ENCODE results near the gene RND3. TPM values are rescaled to one million over a fixed set of nuclear protein-coding genes. Genes with fewer than 3 reads are reported as not detected.

Gene RND3
- total and polyA plus RNA-seq, 9 of the 15 experiments (the other 6 are each of a cell fraction or from before 2014, with no cell fraction given) = 0.22 to 0.64 (median 0.29) TPM; not detected in 4

GRCh38 chr2:150466741-150467620 is 20.5 kb downstream of the RND3 start:
- Histone ChIP-seq H3K4me3 (no peak overlapping the region), H3K9me1 (ENCODE audit: control insufficient read depth, insufficient read depth, low read length) (no peaks in the 10 kb centered on the region), H3K79me2 (ENCODE audit: control insufficient read depth, insufficient read depth, low read length) (no peaks in the 10 kb centered on the region), H3K4me1 (replicated peaks in 1 of 2; ENCODE audit: control insufficient read depth in 2 of 2, insufficient read depth in 2 of 2, low read length in 2 of 2) (no peaks in the 10 kb centered on the region), H3K9ac (ENCODE audit: insufficient read depth in 1 of 2, low read depth in 2 of 2, low read length in 2 of 2) (no peak overlapping the region), H3K36me3 (ENCODE audit: control insufficient read depth, insufficient read depth, low read length) (no peaks in the 10 kb centered on the region), H3K27ac (ENCODE audit: extremely low read depth, low read depth, low read length) (no peak overlapping the region), H3K4me2 (ENCODE audit: insufficient read depth, low read length) (no peak overlapping the region), H2AFZ (ENCODE audit: low read depth, low read length) (no peak overlapping the region), H4K20me1 (replicated peaks; ENCODE audit: control insufficient read depth, insufficient read depth, low read length) (no peaks in the 10 kb centered on the region), H3K9me3 (replicated peaks; ENCODE audit: control insufficient read depth, insufficient read depth, low read depth, low read length) (no peaks in the 10 kb centered on the region), H3K27me3 (ENCODE audit: control insufficient read depth in 2 of 2, insufficient read depth in 2 of 2, low read length in 2 of 2) (no peaks in the 10 kb centered on the region)
- POLR2A ChIA-PET = no interaction called here
- in situ Hi-C loops (cut with MboI) = no loop called here
- BruUV-seq (replicated peaks) = no TSS peak
- WGBS (ENCODE audit: insufficient coverage, low coverage, missing lambda C conversion rate) = 0% methylated on average over 5 of the region's 5 CpGs
- intact Hi-C loops (cut with micrococcal nuclease) = no loop called here
- DNase-seq (ENCODE audit: extremely low read depth in 1 of 4, low spot score in 3 of 4) (no peak), ATAC-seq (no peak), FAIRE-seq (no peak)
- CTCF ChIA-PET (ENCODE audit: low intra/inter-chr PET ratio) = no interaction called here
- TF ChIP-seq, protein P1, sequence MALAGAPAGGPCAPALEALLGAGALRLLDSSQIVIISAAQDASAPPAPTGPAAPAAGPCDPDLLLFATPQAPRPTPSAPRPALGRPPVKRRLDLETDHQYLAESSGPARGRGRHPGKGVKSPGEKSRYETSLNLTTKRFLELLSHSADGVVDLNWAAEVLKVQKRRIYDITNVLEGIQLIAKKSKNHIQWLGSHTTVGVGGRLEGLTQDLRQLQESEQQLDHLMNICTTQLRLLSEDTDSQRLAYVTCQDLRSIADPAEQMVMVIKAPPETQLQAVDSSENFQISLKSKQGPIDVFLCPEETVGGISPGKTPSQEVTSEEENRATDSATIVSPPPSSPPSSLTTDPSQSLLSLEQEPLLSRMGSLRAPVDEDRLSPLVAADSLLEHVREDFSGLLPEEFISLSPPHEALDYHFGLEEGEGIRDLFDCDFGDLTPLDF (CRISPR knock-in tag; IDR thresholded peaks at IDR 0.05) = no peak
- TF ChIP-seq SRF (CRISPR knock-in tag; IDR thresholded peaks at IDR 0.05) = no peak
- 0 out of 2 replicates have a peak, but pooled peaks have one; percentile 13 for TF ChIP-seq MAFG (tag; conservative IDR thresholded peaks at IDR 0.05)
- TF ChIP-seq MAFK (IDR thresholded peaks at IDR 0.05; ENCODE audit: low read length) = peak; percentile 62
- peak; percentile 44 for TF ChIP-seq ZNF316 (IDR thresholded peaks at IDR 0.05)
- TF ChIP-seq SRSF7 (optimal IDR thresholded peaks at IDR 0.05; ENCODE audit: low read depth, low read length) = no peak
- peak; percentile 57 for TF ChIP-seq MAFF (IDR thresholded peaks at IDR 0.05; ENCODE audit: low read length)
- TF ChIP-seq NRF1 (conservative IDR thresholded peaks at IDR 0.05 in 1 of 2, IDR thresholded peaks at IDR 0.05 in 1 of 2) = no peak
- TF ChIP-seq SMAD2 (IDR thresholded peaks at IDR 0.05; ENCODE audit: low read depth, low read length) = no peak
- no peak for TF ChIP-seq ETV5 (CRISPR knock-in tag; IDR thresholded peaks at IDR 0.05; ENCODE audit: low read depth)
- TF ChIP-seq C11orf30 (IDR thresholded peaks at IDR 0.05; ENCODE audit: low read depth) = peak; percentile 21; the same call in 1 of the 2 replicates
